NCI-H128 (cell line): ENCODE results near the gene C8A.

Source experiments
- DNase-seq: peaks from one replicate; lab custom pipeline; 2025; ENCODE audit not compliant: unreplicated experiment; lab: John Stamatoyannopoulos, UW

The C8A gene

GRCh38 chr1:56854521-56855099 lies at the start of gene C8A:
Gene C8A (plus strand): TSS chr1:56854797. CDS start chr1:56854902, 105 bp downstream.
- no peak for DNase-seq

GRCh38 chr1:56806804-56807203 lies 47.8 kb upstream of the C8A start:
- DNase-seq, result no peak

- DNase-seq, result no peak
Observed at GRCh38 chr1:56808410-56808809, 46.2 kb upstream of the C8A start.

- no peak for DNase-seq
Observed at GRCh38 chr1:56811331-56811730, 43.3 kb upstream of the C8A start.

- DNase-seq, result no peak
Observed at GRCh38 chr1:56814205-56814604, 40.4 kb upstream of the C8A start.

GRCh38 chr1:56816264-56816663 lies 38.3 kb upstream of the C8A start:
- DNase-seq, result no peak

GRCh38 chr1:56816909-56817308 lies 37.7 kb upstream of the C8A start:
- DNase-seq, result no peak

GRCh38 chr1:56817716-56818463 lies 36.7 kb upstream of the C8A start:
- DNase-seq, result no peak

GRCh38 chr1:56819387-56819899 lies 35.2 kb upstream of the C8A start, which contains the start of gene FYB2:
Gene FYB2 (minus strand): TSS chr1:56819404. CDS start chr1:56819290, 114 bp downstream.
- DNase-seq, result no peak

- DNase-seq, result peak; percentile 66
Observed at GRCh38 chr1:56820755-56821461, 33.7 kb upstream of the C8A start.

- no peak for DNase-seq
Observed at GRCh38 chr1:56821462-56821797, 33.2 kb upstream of the C8A start.

GRCh38 chr1:56824271-56824670 lies 30.3 kb upstream of the C8A start:
- no peak for DNase-seq

GRCh38 chr1:56824938-56825337 lies 29.7 kb upstream of the C8A start:
- no peak for DNase-seq

GRCh38 chr1:56825436-56825835 lies 29.2 kb upstream of the C8A start:
- DNase-seq, result no peak

GRCh38 chr1:56827711-56828110 lies 26.9 kb upstream of the C8A start:
- no peak for DNase-seq

GRCh38 chr1:56830052-56830451 lies 24.5 kb upstream of the C8A start:
- no peak for DNase-seq

GRCh38 chr1:56831871-56832693 lies 22.5 kb upstream of the C8A start:
- peak; percentile 67 for DNase-seq

- DNase-seq, result no peak
Observed at GRCh38 chr1:56833088-56833487, 21.5 kb upstream of the C8A start.

- no peak for DNase-seq
Observed at GRCh38 chr1:56834137-56834900, 20.3 kb upstream of the C8A start.

GRCh38 chr1:56835657-56836056 lies 18.9 kb upstream of the C8A start:
- no peak for DNase-seq
